Heart right ventricle (tissue), 16 donors: ENCODE measurements around the gene RSF1. TPM values are rescaled to one million over a fixed set of nuclear protein-coding genes. Genes with fewer than 3 reads are reported as not detected.
A peak's percentile ranks its signal among the peaks of the same experiment; 100 is the strongest.

Experiments
- ATAC-seq, 8 donors: fragments of 200-7000 bp; cut with Tn5 transposase; one replicate each; pipeline ENCODE4 v1.9.1; 2020; ENCODE audit warnings: mild to moderate bottlenecking in 8 of 8, moderate library complexity in 8 of 8, moderate number of reproducible peaks in 1 of 8
- DNase-seq, 2 donors: peaks; one replicate each; pipeline ENCODE4 v3.0.0-alpha.2; 2020
- H3K27ac ChIP-seq, 10 donors: fragments of 200-600 bp; sonication (generic) in 2 of 10; one replicate each; pipeline versions ENCODE4 v1.5.0 to v1.8.0; 2020 to 2022; ENCODE audit warnings: mild to moderate bottlenecking in 3 of 10
- H3K27me3 ChIP-seq, 7 donors: fragments of 200-600 bp; one replicate each; pipeline ENCODE4 v1.8.0; 2021 to 2022; ENCODE audit warnings: mild to moderate bottlenecking in 2 of 7
- H3K36me3 ChIP-seq, 9 donors: fragments of 200-600 bp; sonication (generic) in 1 of 9; one replicate each; pipeline versions ENCODE4 v1.5.0 to v1.8.0; 2020 to 2022; ENCODE audit warnings: mild to moderate bottlenecking in 2 of 9
- H3K4me1 ChIP-seq, 9 donors: fragments of 200-600 bp; sonication (generic) in 1 of 9; one replicate each; pipeline versions ENCODE4 v1.5.0 to v1.8.0; 2020 to 2022; ENCODE audit warnings: mild to moderate bottlenecking in 4 of 9
- H3K4me3 ChIP-seq, 10 donors: fragments of 200-600 bp; sonication (generic) in 2 of 10; one replicate each; pipeline versions ENCODE4 v1.5.0 to v1.8.0; 2020 to 2022; ENCODE audit warnings: mild to moderate bottlenecking in 7 of 10, moderate library complexity in 2 of 10
- H3K9me3 ChIP-seq, 11 donors: fragments of 200-600 bp in 10 of 11; sonication (generic) in 2 of 11; one replicate each; pipeline versions ENCODE4 v1.5.0 to v1.8.0; 2013 to 2022; ENCODE audit warnings: mild to moderate bottlenecking in 2 of 11, control low read depth in 1 of 11, moderate library complexity in 1 of 11
- CTCF ChIP-seq, 9 donors: fragments of 200-600 bp; sonication (generic) in 2 of 9; IDR thresholded peaks; one replicate each; pipeline versions ENCODE4 v1.5.0 to v1.8.0; 2021 to 2022; ENCODE audit warnings: antibody characterized with exemption in 9 of 9, mild to moderate bottlenecking in 5 of 9, moderate library complexity in 1 of 9
- WGBS, 2 donors: extraction: QIAGEN DNeasy Blood & Tissue Kit; methylation state at CpG; one replicate each; pipeline ENCODE4 v1.1.7; 2013; ENCODE audit warnings: inconsistent platforms in 1 of 2; 5-methylcytosine and 5-hydroxymethylcytosine counted together
- intact Hi-C, 10 donors: fragments of 100-400 bp; cut with DNase I; formaldehyde crosslinking; loops; one replicate each; pipeline versions ENCODE4 v1.11.1 to v1.14.2; 2022
- polyA plus RNA-seq, 2 donors: library from polyadenylated mRNA; stranded (reverse); fragments of 200-250 nt; gene quantifications; one replicate each; pipeline ENCODE4 v1.2.3, GENCODE V29; 2013
- total RNA-seq, 10 donors: library from RNA; stranded (reverse); fragmentation: NEBNext Ultra II Directional in 3 of 10; extraction: Animal tissue kit (Norgen Biotek cat#: 25700) in 3 of 10; gene quantifications; one replicate each; pipeline versions ENCODE4 v1.2.1 to v1.2.4, GENCODE V29; 2021 to 2023
- donor health status: Arrhythmogenic right ventricular cardiomyopathy.
- donor health status: ischemic (EF 13 %, LVEDD 7.1; RV severe dilation, severe dysfunction).
- donor health status: healthy with polysubstance abuse.
- donor health status: DM: no; HTN: yes; CAD: no.
- donor health status: DM: no; HTN: no; CAD: no.
- donor health status: ischemic (EF 25% LVEDD 6.9; RV normal size, moderate dysfunction).
- donor health status: ischemic (EF 25% LVEDD 5.7; RV mildly dilated, moderate dysfunction).
- donor health status: healthy.
- donor health status: DM: yes; HTN: yes; CAD: no.
- donor health status: Ischemic cardiomyopathy.
- donor health status: ischemic (EF 35%, LVEDD 5.7; RV mildly dilated, moderate dysfunction).
- donor health status: nonischemic (EF 11% LVEDD 7.7; RV severe dilation, severe dysfunction).
- donor health status: DM: yes; HTN: yes; CAD: no.
- donor health status: PGD.
- donor health status: ischemic (EF 29% LVEDD 5.4; RV normal size, mild dysfunction).
- donor health status: nonischemic (EF 23%, LVEDD 6.1; RV moderate dilation, normal function).

The RSF1 gene
- total and polyA plus RNA-seq, 12 donors: 4.6 to 55.9 (median 42.6) TPM

DNA sequence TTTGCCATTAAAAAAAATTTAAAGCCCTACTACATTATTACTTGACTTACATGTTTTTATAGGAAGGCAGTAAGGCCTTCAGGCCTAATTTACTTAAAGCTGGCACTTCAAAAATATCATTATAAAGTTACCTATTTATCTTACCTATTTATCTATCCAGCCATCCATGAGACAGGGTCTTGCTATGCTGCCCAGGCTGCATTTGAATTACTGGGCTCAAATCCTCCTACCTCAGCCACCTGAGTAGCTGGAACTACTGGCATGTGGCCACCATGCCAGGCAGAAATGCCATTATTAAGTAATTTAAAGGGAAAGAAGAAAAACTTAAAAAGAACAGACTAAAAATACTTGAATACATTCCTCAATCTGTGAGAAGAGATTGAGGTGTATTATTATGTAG lies 122.7 kb downstream of the RSF1 start:
- peaks cover 0 to 82% (median 15%) of the 10 kb centered on the region in 9 donors for H3K36me3 ChIP-seq
- peaks cover 0 to 10% (median 0%) of the 10 kb centered on the region in 9 donors for H3K4me1 ChIP-seq
- no peak overlapping the region for H3K4me3 ChIP-seq
- no peak for TF ChIP-seq CTCF (IDR thresholded peaks at IDR 0.05)
- intact Hi-C loops: loop anchor here in 1 of 10 donors (10.0 kb wide), 1 partner anchor 117 kb away; no protein-coding TSS in a partner anchor
- H3K27ac ChIP-seq: no peak overlapping the region
- H3K27me3 ChIP-seq: no peaks in the 10 kb centered on the region
- H3K9me3 ChIP-seq: no peaks in the 10 kb centered on the region
- ATAC-seq (no peak), DNase-seq (no peak)

DNA sequence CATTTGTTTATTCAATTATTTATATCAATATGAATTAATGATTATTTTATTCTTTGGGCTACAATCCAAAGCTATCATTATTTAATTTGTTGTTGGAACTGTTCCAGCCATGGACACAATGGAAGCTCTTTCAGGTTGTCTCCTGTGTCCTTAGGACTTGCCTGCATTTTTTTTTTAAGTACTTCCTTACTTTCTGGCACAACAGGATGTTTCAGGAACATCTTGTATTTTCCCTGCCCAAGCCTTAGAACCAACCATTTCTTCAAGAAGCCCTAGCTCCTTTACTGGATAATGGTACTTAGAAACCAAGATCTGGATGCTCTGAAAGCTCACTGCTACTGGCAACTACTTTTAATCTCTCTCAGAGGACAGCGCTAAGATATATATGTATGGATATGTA lies 125.1 kb downstream of the RSF1 start:
- Histone ChIP-seq H3K9me3 (no peaks in the 10 kb centered on the region), H3K4me1 (peaks cover 0 to 10% (median 0%) of the 10 kb centered on the region in 9 donors), H3K4me3 (no peak overlapping the region), H3K36me3 (peaks cover 0 to 89% (median 31%) of the 10 kb centered on the region in 9 donors), H3K27me3 (no peaks in the 10 kb centered on the region), H3K27ac (peak overlapping the region in 5 of 10 donors; percentile 14 to 63 (median 30))
- intact Hi-C loops: loop anchor here in 1 of 10 donors (10.0 kb wide), 1 partner anchor 119 kb away; no protein-coding TSS in a partner anchor
- ATAC-seq: peak in 3 of 8 donors; percentile 35 to 74 (median 46)
- WGBS, 2 donors: 95 to 98% methylated on average over 1 of the region's 1 CpG
- TF ChIP-seq CTCF (IDR thresholded peaks at IDR 0.05): no peak
- DNase-seq: no peak

- H3K36me3 ChIP-seq: peaks cover 0 to 97% (median 23%) of the 10 kb centered on the region in 9 donors
- 90 to 93% methylated on average over 3 of the region's 3 CpGs for WGBS, 2 donors
Measured at GRCh38 chr11:77690649-77691048, 129.9 kb downstream of the RSF1 start.

GRCh38 chr11:77687088-77687487 lies 133.4 kb downstream of the RSF1 start:
- no peak overlapping the region for H3K4me3 ChIP-seq
- H3K36me3 ChIP-seq: peaks cover 0 to 99% (median 41%) of the 10 kb centered on the region in 9 donors
- DNase-seq: no peak
- TF ChIP-seq CTCF (IDR thresholded peaks at IDR 0.05): no peak
- no peaks in the 10 kb centered on the region for H3K27me3 ChIP-seq
- no peaks in the 10 kb centered on the region for H3K4me1 ChIP-seq
- no peaks in the 10 kb centered on the region for H3K9me3 ChIP-seq
- intact Hi-C loops: no loop called here
- H3K27ac ChIP-seq: no peak overlapping the region
- no peak for ATAC-seq

More at GRCh38 chr11:77690649-77691048, 129.9 kb downstream of the RSF1 start:
- H3K4me3 ChIP-seq: no peak overlapping the region
- intact Hi-C loops: loop anchor here in 1 of 10 donors (10.0 kb wide), 1 partner anchor 124 kb away; no protein-coding TSS in a partner anchor
- ATAC-seq (no peak), DNase-seq (no peak)
- peaks cover 0 to 4% (median 0%) of the 10 kb centered on the region in 9 donors for H3K4me1 ChIP-seq
- no peaks in the 10 kb centered on the region for H3K27me3 ChIP-seq
- no peak for TF ChIP-seq CTCF (IDR thresholded peaks at IDR 0.05)
- H3K9me3 ChIP-seq: no peaks in the 10 kb centered on the region
- no peak overlapping the region for H3K27ac ChIP-seq
